Measurements from ENCODE around the gene SMPD3. TPM values are rescaled to one million over a fixed set of nuclear protein-coding genes. Genes with fewer than 3 reads are reported as not detected.
A peak's percentile ranks its signal among the peaks of the same experiment; 100 is the strongest.

The SMPD3 gene
- total and polyA plus RNA-seq, 4 donors: 1.7 to 13.9 (median 5.0) TPM

GRCh38 chr16:68356249-68356918 lies 91.9 kb downstream of the SMPD3 start:
- 36 to 57% methylated on average over 27 to 28 of the region's 28 CpGs for WGBS, 2 donors
- TF ChIP-seq CTCF (IDR thresholded peaks at IDR 0.05; ENCODE audit: control extremely low read depth, extremely low read depth): no peak
- Histone ChIP-seq H3K4me3 (no peak overlapping the region), H3K4me1 (ENCODE audit: control insufficient read depth in 5 of 5, insufficient read depth in 5 of 5, low read length in 5 of 5) (peaks cover 0 to 6% (median 0%) of the 10 kb centered on the region in 5 donors), H3K9ac (ENCODE audit: insufficient read depth in 1 of 2, low read length in 2 of 2) (no peak overlapping the region), H3K36me3 (ENCODE audit: control insufficient read depth in 4 of 4, insufficient read depth in 4 of 4, low read length in 4 of 4) (peaks cover 4 to 81% (median 19%) of the 10 kb centered on the region in 4 donors), H3K9me3 (ENCODE audit: control insufficient read depth in 4 of 4, insufficient read depth in 3 of 4, low read length in 3 of 4) (no peaks in the 10 kb centered on the region), H3K27ac (ENCODE audit: low read depth in 1 of 2, low read length in 1 of 2) (peak overlapping the region in 1 of 2 donors; percentile 3), H3K27me3 (ENCODE audit: control insufficient read depth in 3 of 3, insufficient read depth in 3 of 3, low read length in 2 of 3) (no peaks in the 10 kb centered on the region)
- DNase-seq: no peak
- no peak for ATAC-seq (ENCODE audit: insufficient read depth, low FRiP score)

GRCh38 chr16:68355447-68356248 lies 92.7 kb downstream of the SMPD3 start:
- H3K9ac ChIP-seq (ENCODE audit: insufficient read depth in 1 of 2, low read length in 2 of 2): no peak overlapping the region
- no peak for ATAC-seq (ENCODE audit: insufficient read depth, low FRiP score)
- TF ChIP-seq CTCF (IDR thresholded peaks at IDR 0.05; ENCODE audit: control extremely low read depth, extremely low read depth): no peak
- H3K27me3 ChIP-seq (ENCODE audit: control insufficient read depth in 3 of 3, insufficient read depth in 3 of 3, low read length in 2 of 3): no peaks in the 10 kb centered on the region
- DNase-seq: no peak
- no peak overlapping the region for H3K27ac ChIP-seq (ENCODE audit: low read depth in 1 of 2, low read length in 1 of 2)
- H3K36me3 ChIP-seq (ENCODE audit: control insufficient read depth in 4 of 4, insufficient read depth in 4 of 4, low read length in 4 of 4): peaks cover 4 to 83% (median 23%) of the 10 kb centered on the region in 4 donors
- 64 to 78% methylated on average over 28 of the region's 28 CpGs for WGBS, 2 donors
- H3K4me3 ChIP-seq: no peak overlapping the region
- H3K9me3 ChIP-seq (ENCODE audit: control insufficient read depth in 4 of 4, insufficient read depth in 3 of 4, low read length in 3 of 4): no peaks in the 10 kb centered on the region
- H3K4me1 ChIP-seq (ENCODE audit: control insufficient read depth in 5 of 5, insufficient read depth in 5 of 5, low read length in 5 of 5): peaks cover 0 to 6% (median 0%) of the 10 kb centered on the region in 5 donors

GRCh38 chr16:68354816-68355215 lies 93.5 kb downstream of the SMPD3 start:
- TF ChIP-seq CTCF (IDR thresholded peaks at IDR 0.05; ENCODE audit: control extremely low read depth, extremely low read depth): no peak
- H3K27me3 ChIP-seq (ENCODE audit: control insufficient read depth in 3 of 3, insufficient read depth in 3 of 3, low read length in 2 of 3): no peaks in the 10 kb centered on the region
- WGBS, 2 donors: 96 to 98% methylated on average over 9 of the region's 9 CpGs
- DNase-seq (no peak), ATAC-seq (ENCODE audit: insufficient read depth, low FRiP score) (no peak)
- peaks cover 4 to 79% (median 30%) of the 10 kb centered on the region in 4 donors for H3K36me3 ChIP-seq (ENCODE audit: control insufficient read depth in 4 of 4, insufficient read depth in 4 of 4, low read length in 4 of 4)
- H3K9me3 ChIP-seq (ENCODE audit: control insufficient read depth in 4 of 4, insufficient read depth in 3 of 4, low read length in 3 of 4): no peaks in the 10 kb centered on the region
- no peak overlapping the region for H3K27ac ChIP-seq (ENCODE audit: low read depth in 1 of 2, low read length in 1 of 2)
- no peak overlapping the region for H3K4me3 ChIP-seq
- H3K4me1 ChIP-seq (ENCODE audit: control insufficient read depth in 5 of 5, insufficient read depth in 5 of 5, low read length in 5 of 5): peaks cover 0 to 6% (median 0%) of the 10 kb centered on the region in 5 donors
- no peak overlapping the region for H3K9ac ChIP-seq (ENCODE audit: insufficient read depth in 1 of 2, low read length in 2 of 2)

Data from lung (tissue), 12 donors.